Uterus (tissue), 2 donors: Measurements from ENCODE around the gene ATP5F1E.

Experiments
- POLR2A ChIP-seq, 2 donors: fragments of 450-650 bp; IDR thresholded peaks; one replicate each; pipeline ENCODE4 v1.6.1; 2016; ENCODE audit warnings: antibody characterized with exemption in 2 of 2, mild to moderate bottlenecking in 1 of 2, moderate library complexity in 1 of 2
- TF ChIP-seq, protein P1 (sequence below), 4 experiments: fragments of 200-600 bp in 2 of 4; fragments of 450-650 bp in 2 of 4; sonication (generic) in 2 of 4; IDR thresholded peaks; one replicate each; pipeline ENCODE4 v1.5.1; 2016 to 2019; ENCODE audit warnings: antibody characterized with exemption in 4 of 4, mild to moderate bottlenecking in 2 of 4, moderate library complexity in 1 of 4

DNA sequence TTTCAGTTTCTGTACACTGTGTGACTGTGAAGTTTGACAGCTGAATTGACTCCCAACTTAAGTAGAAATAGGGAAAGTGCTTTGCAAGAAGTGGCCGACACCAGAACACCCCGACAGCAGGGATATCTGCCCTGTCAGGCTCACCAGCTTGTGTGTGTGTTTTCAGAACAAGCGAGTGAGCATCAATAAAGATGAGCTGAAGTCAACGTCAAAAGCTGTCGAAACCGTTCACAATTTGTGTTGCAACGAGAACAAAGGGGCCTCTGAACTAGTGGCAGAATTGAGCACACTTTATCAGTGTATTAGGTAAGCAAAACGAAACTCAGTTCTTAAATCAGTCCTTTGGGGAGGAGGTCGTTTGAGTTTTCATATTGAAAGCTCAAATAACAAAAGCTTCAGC, 40.4 kb downstream of the ATP5F1E start:
- TF ChIP-seq, protein P1, sequence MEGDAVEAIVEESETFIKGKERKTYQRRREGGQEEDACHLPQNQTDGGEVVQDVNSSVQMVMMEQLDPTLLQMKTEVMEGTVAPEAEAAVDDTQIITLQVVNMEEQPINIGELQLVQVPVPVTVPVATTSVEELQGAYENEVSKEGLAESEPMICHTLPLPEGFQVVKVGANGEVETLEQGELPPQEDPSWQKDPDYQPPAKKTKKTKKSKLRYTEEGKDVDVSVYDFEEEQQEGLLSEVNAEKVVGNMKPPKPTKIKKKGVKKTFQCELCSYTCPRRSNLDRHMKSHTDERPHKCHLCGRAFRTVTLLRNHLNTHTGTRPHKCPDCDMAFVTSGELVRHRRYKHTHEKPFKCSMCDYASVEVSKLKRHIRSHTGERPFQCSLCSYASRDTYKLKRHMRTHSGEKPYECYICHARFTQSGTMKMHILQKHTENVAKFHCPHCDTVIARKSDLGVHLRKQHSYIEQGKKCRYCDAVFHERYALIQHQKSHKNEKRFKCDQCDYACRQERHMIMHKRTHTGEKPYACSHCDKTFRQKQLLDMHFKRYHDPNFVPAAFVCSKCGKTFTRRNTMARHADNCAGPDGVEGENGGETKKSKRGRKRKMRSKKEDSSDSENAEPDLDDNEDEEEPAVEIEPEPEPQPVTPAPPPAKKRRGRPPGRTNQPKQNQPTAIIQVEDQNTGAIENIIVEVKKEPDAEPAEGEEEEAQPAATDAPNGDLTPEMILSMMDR (IDR thresholded peaks at IDR 0.05): no peak
- TF ChIP-seq POLR2A (IDR thresholded peaks at IDR 0.05): no peak
